Jurkat, Clone E6-1 (cell line): ENCODE data around the gene EEF1G.
A peak's percentile ranks its signal among the peaks of the same experiment; 100 is the strongest.
"Not testable (repeated sequence)": the region's sequence is repeated elsewhere in the genome, so short reads cannot be mapped to it uniquely, and the experiment has no call there.

ENCODE experiments used
- DNase-seq: peaks from one replicate; pipeline ENCODE4 v3.0.0-alpha.2; 2011; ENCODE audit warnings: low read depth, low spot score
- H3K4me3 ChIP-seq: 2 replicates; pipeline ENCODE4 v1.5.1; 2011; ENCODE audit warnings: mild to moderate bottlenecking, low read length, control low read depth, moderate library complexity

Gene EEF1G

GRCh38 chr11:62604460-62605120, 30.9 kb upstream of the EEF1G start:
- DNase-seq, result no peak
- no peak overlapping the region for H3K4me3 ChIP-seq

DNA sequence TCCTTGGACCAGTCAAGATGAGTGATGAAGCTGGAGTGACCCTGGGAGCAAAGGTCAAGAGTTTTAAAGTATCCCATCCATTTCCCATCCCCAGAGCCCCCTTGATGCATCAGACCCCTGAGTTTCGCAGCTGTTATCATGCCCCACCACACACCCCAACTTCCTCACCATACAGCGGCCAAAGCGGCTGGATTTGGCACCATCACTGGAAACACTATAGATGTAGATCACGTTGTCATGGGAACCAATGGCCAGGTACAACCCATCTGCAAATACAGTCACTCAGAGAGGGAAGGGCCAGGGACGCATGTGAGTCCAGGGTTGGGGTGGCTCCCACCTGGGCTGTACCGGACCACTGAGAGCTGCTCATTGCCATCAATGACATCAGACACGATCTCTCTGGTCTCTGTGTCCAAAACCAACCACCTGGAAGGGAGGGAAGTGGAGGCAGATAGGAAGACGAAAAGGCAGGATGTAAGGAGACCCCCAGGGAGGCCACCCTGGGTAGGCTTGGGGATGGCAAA, 30.1 kb upstream of the EEF1G start:
- H3K4me3 ChIP-seq, result no peak overlapping the region

GRCh38 chr11:62603072-62603408, 29.3 kb upstream of the EEF1G start:
- H3K4me3 ChIP-seq, result no peak overlapping the region
- DNase-seq, result no peak

More for the DNA sequence above, 30.1 kb upstream of the EEF1G start:
- DNase-seq, result no peak

- H3K4me3 ChIP-seq, result peak overlapping the region; percentile 38
- DNase-seq, result no peak
Measured at GRCh38 chr11:62602141-62603071, 28.7 kb upstream of the EEF1G start.

DNA sequence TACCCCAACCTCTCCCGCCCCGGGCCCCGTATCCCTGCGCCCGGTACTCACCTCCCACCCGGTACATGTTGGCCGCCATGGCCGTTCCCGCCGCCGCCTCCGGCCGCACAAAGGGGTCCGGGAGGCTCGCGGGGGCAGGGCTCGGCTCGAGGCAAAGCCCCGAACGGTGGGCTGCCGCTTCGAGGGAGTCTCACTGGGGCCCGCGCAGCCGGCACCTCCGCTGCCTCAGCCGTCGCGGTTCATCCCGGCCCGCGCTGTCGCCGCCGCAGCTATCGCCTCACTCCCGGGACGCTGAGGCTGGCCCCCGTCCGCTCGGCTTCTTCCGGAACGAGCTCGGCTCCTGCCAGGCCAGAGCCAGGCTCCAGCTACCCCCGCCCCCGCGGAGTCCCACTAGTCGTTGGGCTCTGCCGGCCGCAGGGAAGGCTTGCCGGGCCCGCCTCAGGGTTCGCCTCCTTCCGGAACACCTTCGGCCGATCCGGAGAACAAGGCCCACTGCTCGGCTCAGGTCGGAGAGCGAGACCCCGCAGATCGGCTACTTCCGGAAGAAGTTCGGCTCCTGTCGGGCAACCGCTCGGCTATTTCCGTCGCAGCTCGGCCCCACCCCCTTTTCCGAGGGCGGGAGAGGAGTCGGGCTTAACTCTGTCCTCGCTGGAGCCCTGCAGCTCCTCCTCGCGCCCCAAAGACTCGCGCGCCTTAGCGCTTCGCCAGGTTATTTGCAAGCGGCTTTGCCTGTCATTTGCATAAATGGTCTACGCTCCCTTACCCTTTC, 27.9 kb upstream of the EEF1G start, which contains the start of gene MTA2:
TSS of gene MTA2 (minus strand) at position 494 of the 769 bp plus-strand sequence. CDS start at position 79, 415 bp downstream.
- H3K4me3 ChIP-seq, result peak within 1 kb of the TSS; percentile 89
- peak; percentile 97 for DNase-seq

- H3K4me3 ChIP-seq, result peak overlapping the region; percentile 89
- no peak for DNase-seq
Measured at GRCh38 chr11:62601122-62601371, 27.4 kb upstream of the EEF1G start.

GRCh38 chr11:62600367-62601121, 26.9 kb upstream of the EEF1G start:
- H3K4me3 ChIP-seq, result peak overlapping the region; percentile 89
- DNase-seq, result no peak

GRCh38 chr11:62599901-62600300, 26.2 kb upstream of the EEF1G start:
- peak overlapping the region; percentile 89 for H3K4me3 ChIP-seq
- no peak for DNase-seq

DNA sequence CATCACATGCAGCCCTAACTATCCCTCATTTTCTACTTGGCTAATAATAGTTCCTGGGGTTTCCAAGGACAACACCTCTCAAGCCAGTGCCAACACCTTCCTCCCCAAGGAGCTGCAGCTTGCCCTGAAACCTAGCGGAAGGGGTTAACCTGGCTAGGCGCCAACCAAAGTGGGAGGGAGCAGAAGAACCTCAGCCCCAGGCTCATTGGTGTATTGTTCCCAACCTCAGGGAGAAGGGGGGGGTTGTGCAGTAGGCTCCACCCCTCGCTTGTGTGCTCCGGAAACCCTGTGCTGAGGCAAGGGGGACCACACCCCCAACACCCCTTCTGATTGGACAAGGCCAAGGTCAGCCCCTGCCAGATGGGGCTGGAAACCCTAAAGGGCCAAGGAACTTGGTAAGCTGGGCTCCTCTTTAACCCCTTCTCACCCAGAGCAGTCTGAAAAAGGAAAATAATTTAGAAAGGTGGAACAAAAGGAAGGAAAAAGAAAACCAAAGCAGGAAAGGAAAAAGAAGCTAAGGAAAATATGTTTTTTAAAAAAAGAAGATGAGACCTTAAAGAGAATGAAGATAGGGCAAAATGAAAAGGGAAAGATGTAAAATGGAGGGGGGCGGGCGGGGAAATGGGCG, 25.5 kb upstream of the EEF1G start:
- DNase-seq, result peak; percentile 100
- H3K4me3 ChIP-seq, result peak overlapping the region; percentile 89

DNA sequence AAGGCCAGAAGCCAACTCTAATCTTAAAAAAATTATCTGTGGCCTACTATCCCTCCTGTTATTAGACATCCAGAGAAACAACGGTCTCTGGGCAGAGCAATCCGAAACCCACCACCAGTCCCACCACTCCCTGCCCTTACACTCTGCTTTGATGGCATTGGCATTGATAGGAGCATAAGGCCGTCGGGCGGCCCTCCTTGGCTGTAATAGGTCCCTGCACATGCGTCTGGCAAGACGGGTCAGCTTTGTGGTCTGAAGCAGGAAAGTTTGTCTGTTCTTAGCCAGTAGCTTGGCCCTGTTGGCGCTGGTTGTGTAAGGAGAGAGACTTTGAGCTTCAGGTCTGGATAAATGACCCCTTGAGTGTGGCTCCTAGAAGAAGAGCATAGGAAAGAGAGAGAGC, 21.4 kb upstream of the EEF1G start:
- no peak for DNase-seq
- H3K4me3 ChIP-seq, result no peak overlapping the region

DNA sequence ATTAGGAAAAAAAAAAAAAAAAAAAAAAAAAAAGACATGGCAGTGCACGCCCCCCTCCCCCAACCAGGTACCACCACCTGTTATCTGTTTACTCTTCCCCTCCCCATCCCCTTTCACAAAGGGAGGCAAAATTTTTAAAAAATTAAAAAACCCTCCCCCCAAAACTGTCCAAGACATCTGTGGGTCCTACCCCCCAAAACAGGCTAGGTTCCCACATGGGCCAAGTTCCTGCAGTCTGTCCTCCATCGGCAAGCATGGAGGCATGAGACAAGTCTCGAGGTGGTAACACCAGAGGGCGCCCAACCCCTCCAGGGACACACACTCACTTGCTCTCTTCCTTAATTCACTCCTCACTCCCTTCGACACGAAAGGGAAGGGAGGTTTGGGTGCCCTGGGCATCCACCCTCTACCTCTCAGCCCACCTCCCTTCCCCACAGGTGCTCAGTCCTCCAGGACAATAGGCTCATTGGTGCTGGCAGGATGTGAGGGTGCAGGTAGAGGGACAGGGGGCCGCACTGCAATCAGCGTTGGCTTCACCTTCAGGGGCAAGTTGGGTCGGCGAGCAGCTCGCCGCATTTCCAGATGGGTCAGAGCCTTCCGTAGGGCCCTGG, 19.8 kb upstream of the EEF1G start:
- DNase-seq, result peak; percentile 71
- H3K4me3 ChIP-seq, result no peak overlapping the region

DNA sequence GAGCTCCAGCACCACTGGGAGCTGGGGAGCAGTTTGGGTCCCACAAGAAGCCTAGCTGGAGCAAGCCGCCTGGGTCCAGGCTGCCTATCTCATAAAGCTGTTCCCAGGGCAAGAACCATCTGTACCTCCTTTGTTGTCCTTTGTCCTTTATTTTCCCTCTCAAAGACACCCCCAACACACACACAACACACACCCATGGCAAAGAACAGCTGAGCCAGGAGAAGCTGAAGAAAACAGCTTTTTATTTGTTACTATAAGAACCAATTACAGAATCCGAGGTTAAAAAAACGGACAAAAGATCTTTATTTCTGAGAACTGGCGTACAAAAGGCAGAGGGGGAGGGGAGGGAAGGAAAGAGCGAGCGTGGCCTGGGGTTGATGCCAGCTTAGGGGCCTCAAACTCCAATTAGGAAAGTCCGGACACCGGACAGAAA, 19.3 kb upstream of the EEF1G start:
- H3K4me3 ChIP-seq, result no peak overlapping the region
- DNase-seq, result no peak

DNA sequence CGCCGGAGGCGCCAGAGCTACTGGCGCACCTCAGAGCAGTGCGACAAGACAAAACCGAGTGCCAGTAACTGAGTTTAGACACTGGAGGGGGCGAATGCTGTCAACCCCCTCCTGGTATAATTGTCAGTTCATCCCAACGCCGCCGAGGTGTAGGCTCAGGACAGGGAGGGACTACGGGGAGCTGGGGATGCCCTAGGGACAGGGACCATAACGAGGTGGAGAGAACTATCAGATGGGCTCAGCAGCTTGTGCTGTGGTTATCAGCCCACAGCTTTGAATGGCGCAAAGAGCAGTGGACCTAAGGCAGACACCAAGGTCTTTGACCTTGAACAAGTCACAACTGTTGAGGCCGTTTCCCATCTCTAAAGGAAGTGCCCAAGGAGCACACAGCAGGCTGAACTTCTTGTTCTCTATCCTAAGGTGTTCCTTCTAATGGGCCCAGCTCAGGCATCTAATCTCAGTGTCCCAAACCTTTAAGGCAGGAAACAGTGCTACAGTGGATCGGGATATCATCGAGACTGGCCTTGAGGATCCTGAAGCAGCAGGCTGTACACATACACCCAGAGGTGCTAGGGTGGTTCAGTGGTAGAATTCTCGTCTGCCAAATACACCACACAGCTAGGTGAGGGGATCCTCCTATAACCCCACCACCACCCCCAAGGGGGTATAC, 18.6 kb upstream of the EEF1G start:
- H3K4me3 ChIP-seq, result peak overlapping the region; percentile 99
- no peak for DNase-seq

DNA sequence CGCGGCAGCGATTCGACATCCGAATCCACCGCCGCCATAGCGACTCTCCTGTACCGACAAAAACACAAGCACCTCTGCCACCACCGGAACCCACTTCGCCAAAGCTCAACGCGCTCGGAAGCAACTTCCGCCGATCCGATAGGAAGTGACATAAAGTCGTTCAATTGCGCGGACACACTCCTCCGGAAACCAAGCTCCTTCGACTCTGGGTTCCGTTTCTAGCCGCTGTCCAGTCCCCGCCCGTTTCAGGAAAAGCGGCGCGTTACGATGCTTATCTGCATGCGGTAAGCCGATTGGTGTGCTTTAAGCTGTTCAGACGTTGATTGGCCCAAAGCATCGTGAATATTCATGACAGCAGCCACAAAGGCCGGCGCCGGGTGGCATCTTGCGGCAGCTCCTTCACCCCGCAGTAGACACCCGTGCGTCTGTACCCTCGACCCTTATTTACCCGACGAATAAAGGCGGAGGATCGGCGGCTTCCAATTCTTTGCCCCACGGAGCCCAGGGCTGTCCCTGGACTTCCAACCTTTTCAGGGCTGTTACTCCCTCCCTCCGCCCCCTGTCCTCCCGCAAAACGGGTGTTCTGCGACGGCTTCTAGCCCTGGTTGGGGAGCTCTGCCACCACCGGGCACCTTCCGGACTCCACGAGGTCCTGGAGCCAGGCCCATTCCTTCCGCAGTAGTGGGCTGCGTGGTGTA, 17.9 kb upstream of the EEF1G start, which contains the start of gene TUT1:
TSS of gene TUT1 (minus strand) at position 76 of the 698 bp plus-strand sequence. CDS start at position 38, 38 bp downstream.
- peak; percentile 100 for DNase-seq
- peak within 1 kb of the TSS; percentile 99 for H3K4me3 ChIP-seq

DNA sequence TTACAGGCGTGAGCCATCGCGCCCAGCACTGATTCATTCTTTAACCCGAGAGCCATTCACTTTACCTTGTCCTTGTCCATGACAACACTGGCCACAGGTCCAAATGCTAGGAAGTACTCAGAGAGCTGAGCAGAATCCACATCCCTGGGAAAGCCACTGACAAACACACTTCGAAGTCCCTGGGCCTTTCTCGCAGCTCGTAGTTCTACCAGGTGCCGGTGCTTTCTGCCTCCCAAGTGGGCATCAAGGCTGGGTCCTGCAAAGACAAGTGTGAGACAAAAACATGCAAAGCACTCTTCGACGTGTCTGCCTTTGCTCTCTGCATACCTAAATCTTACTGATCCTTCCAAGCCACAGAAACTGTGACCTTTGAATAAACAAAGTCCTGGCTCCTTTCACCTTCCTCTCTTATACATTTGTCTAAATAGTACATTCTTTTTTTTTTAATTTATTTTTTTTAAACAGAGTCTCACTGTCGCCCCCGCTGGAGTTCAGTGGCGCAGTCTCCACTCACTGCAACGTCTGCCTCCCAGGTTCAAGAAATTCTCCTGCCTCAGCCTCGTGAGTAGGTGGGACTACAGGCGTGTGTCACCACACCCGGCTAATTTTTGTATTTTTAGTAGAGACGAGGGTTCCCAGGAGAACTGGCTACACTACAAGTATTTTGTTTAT, 15.4 kb upstream of the EEF1G start:
- no peak for DNase-seq
- no peak overlapping the region for H3K4me3 ChIP-seq

- not testable (repeated sequence) for H3K4me3 ChIP-seq, DNase-seq
Measured at GRCh38 chr11:62585356-62585755, 11.7 kb upstream of the EEF1G start.
